Caco-2 (cell line): Measurements from ENCODE around the gene SBF2. TPM values are rescaled to one million over a fixed set of nuclear protein-coding genes. Genes with fewer than 3 reads are reported as not detected.

Source experiments
- BruUV-seq: library from RNA; stranded (reverse); fragments of 400-500 nt; replicated peaks from 2 replicates; lab custom pipeline; 2021; lab: Mats Ljungman, UMichigan
- CTCF ChIA-PET: fragments of 300-600 bp; sonication (Branson Sonifier 250); formaldehyde crosslinking; loops from one replicate; lab custom pipeline; 2022; ENCODE audit warnings: antibody characterized with exemption; lab: Charles Lee
- POLR2A ChIA-PET: fragments of 300-600 bp; sonication (Branson Sonifier 250); formaldehyde crosslinking; loops from one replicate; lab custom pipeline; 2022; ENCODE audit warnings: antibody characterized with exemption; lab: Charles Lee
- DNase-seq, 2 experiments: peaks; one replicate each; pipeline versions ENCODE4 v3.0.0 to v3.0.0-alpha.2; 2020 to 2022
- H3K27me3 ChIP-seq: replicated peaks from 2 replicates; pipeline ENCODE4 v1.6.0; 2011; ENCODE audit warnings: low read length; ENCODE audit not compliant: control insufficient read depth, insufficient read depth
- H3K36me3 ChIP-seq: 2 replicates; pipeline ENCODE4 v1.5.1; 2011; ENCODE audit warnings: low read length; ENCODE audit not compliant: control insufficient read depth, insufficient read depth
- H3K4me1 ChIP-seq: fragments of 250-450 bp; sonication (Bioruptor Pico); 2 replicates; pipeline ENCODE4 v1.5.1; 2020; ENCODE audit warnings: mild to moderate bottlenecking
- H3K4me3 ChIP-seq: 2 replicates; pipeline ENCODE4 v1.5.1; 2011; ENCODE audit warnings: low read depth, mild to moderate bottlenecking, control low read depth, low read length
- H3K9me3 ChIP-seq: fragments of 250-450 bp; sonication (Bioruptor Pico); 2 replicates; pipeline ENCODE4 v1.5.1; 2020; ENCODE audit warnings: mild to moderate bottlenecking, moderate library complexity
- H3K27ac Mint-ChIP-seq: one replicate; pipeline ENCODE4 v1.8.0; 2022; ENCODE audit warnings: mixed read lengths; ENCODE audit not compliant: unreplicated experiment
- H3K27me3 Mint-ChIP-seq: one replicate; pipeline ENCODE4 v1.8.0; 2022; ENCODE audit warnings: mixed read lengths; ENCODE audit not compliant: insufficient read depth, unreplicated experiment
- H3K36me3 Mint-ChIP-seq: one replicate; pipeline ENCODE4 v1.8.0; 2022; ENCODE audit warnings: mild to moderate bottlenecking, mixed read lengths; ENCODE audit not compliant: insufficient read depth, unreplicated experiment
- H3K4me1 Mint-ChIP-seq: one replicate; pipeline ENCODE4 v1.8.0; 2022; ENCODE audit warnings: low read depth, mixed read lengths; ENCODE audit not compliant: unreplicated experiment
- H3K4me3 Mint-ChIP-seq: one replicate; pipeline ENCODE4 v1.8.0; 2022; ENCODE audit warnings: mild to moderate bottlenecking, moderate library complexity, mixed read lengths; ENCODE audit not compliant: unreplicated experiment
- H3K9me3 Mint-ChIP-seq: one replicate; pipeline ENCODE4 v1.8.0; 2022; ENCODE audit warnings: mixed read lengths; ENCODE audit not compliant: unreplicated experiment
- intact Hi-C: fragments of 100-400 bp; cut with micrococcal nuclease; formaldehyde crosslinking; loops from one replicate; pipeline ENCODE4 v1.10.0; 2022; ENCODE audit not compliant: unreplicated experiment
- total RNA-seq: library from RNA; stranded (reverse); gene quantifications from 2 replicates; pipeline ENCODE4 v1.2.3, GENCODE V29; 2022
- TF ChIP-seq, protein P1 (sequence below), 2 experiments: fragments of 200-600 bp in 1 of 2; IDR thresholded peaks; 1 replicate in 1 of 2; 2 replicates in 1 of 2; pipeline versions ENCODE4 v1.5.1 to v1.8.0; 2011 to 2022; ENCODE audit warnings: antibody characterized with exemption in 1 of 2, control low read depth in 1 of 2, inconsistent platforms in 1 of 2, low read depth in 1 of 2, low read length in 1 of 2, mild to moderate bottlenecking in 1 of 2, moderate library complexity in 1 of 2; ENCODE audit not compliant: insufficient read depth in 1 of 2, severe bottlenecking in 1 of 2, unreplicated experiment in 1 of 2

SBF2 gene
- total RNA-seq, 1 experiment from 2014 or later = 72.2 TPM

DNA sequence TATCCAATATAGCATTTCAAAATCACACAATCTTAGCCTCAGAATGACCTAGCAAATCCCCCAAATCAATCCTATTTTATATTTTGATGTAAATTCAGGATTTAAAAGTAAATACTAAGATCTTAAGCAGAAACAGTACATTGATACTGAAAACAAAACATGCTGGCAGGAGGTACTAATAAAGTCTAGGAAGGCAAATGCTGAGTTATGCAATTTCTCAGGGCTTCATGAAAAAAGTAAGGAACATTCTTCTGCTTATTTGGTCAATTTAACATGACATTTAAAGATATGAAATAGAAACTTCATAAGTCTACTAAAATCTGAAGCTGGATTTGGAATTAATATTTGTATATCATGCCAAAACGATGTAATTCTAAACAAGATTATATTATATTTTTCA lies 476.8 kb downstream of the SBF2 start:
- no TSS peak for BruUV-seq
- CTCF ChIA-PET = no interaction called here

DNA sequence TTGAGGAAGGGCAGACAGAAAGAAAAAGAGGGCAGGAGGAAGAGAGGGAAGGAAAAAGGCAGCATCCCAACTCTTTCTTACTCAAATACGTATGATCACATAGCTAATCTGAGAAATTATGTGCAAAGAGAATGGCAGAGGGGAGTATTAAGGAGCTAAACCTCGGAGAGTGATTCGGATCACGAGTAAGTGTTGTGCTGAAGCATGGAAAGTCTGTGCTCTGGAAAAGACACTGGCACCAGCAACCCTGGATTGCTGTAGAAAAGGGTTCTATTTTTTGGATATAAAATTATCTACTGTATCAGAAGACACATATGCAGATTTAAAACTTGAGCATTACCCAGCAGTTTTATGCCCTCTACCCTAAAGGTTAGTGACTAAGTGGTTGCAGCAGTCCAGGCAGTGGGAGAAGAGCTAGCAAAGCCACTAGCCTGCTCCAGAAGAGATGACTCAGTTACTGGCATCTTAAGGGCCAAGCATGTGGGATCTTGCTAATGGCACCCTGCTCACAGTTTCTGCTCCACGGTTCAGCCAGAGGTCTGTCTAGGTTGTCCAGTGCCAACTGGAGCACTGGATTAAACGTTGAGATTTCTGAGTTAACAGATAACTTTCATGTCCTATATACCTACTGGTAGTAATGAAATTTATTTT lies 478.4 kb downstream of the SBF2 start:
- H3K4me3 Mint-ChIP-seq = no peak overlapping the region
- peaks cover 5% of the 10 kb centered on the region for H3K4me1 Mint-ChIP-seq
- H3K9me3 Mint-ChIP-seq = no peaks in the 10 kb centered on the region
- BruUV-seq = no TSS peak
- H3K27me3 ChIP-seq = no peaks in the 10 kb centered on the region
- H3K9me3 ChIP-seq = no peaks in the 10 kb centered on the region
- TF ChIP-seq, protein P1, sequence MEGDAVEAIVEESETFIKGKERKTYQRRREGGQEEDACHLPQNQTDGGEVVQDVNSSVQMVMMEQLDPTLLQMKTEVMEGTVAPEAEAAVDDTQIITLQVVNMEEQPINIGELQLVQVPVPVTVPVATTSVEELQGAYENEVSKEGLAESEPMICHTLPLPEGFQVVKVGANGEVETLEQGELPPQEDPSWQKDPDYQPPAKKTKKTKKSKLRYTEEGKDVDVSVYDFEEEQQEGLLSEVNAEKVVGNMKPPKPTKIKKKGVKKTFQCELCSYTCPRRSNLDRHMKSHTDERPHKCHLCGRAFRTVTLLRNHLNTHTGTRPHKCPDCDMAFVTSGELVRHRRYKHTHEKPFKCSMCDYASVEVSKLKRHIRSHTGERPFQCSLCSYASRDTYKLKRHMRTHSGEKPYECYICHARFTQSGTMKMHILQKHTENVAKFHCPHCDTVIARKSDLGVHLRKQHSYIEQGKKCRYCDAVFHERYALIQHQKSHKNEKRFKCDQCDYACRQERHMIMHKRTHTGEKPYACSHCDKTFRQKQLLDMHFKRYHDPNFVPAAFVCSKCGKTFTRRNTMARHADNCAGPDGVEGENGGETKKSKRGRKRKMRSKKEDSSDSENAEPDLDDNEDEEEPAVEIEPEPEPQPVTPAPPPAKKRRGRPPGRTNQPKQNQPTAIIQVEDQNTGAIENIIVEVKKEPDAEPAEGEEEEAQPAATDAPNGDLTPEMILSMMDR (IDR thresholded peaks at IDR 0.05; ENCODE audit: insufficient read depth in 1 of 2, low read depth in 1 of 2, low read length in 1 of 2, severe bottlenecking in 1 of 2, unreplicated experiment in 1 of 2) = no peak
- no peak overlapping the region for H3K4me3 ChIP-seq
- no peak overlapping the region for H3K27ac Mint-ChIP-seq
- H3K4me1 ChIP-seq = peaks cover 4% of the 10 kb centered on the region
- no peak for DNase-seq
- H3K27me3 Mint-ChIP-seq = no peaks in the 10 kb centered on the region
- H3K36me3 ChIP-seq = no peaks in the 10 kb centered on the region
- intact Hi-C loops = no loop called here
- POLR2A ChIA-PET = no interaction called here
- H3K36me3 Mint-ChIP-seq = peaks cover 33% of the 10 kb centered on the region
- CTCF ChIA-PET = interaction anchor here (0.6 kb wide), 1 partner anchor 63 kb away, joined by 3 read pairs; no protein-coding TSS in a partner anchor

More for the DNA sequence above, 476.8 kb downstream of the SBF2 start:
- TF ChIP-seq, protein P1 (IDR thresholded peaks at IDR 0.05; ENCODE audit: insufficient read depth in 1 of 2, low read depth in 1 of 2, low read length in 1 of 2, severe bottlenecking in 1 of 2, unreplicated experiment in 1 of 2) = no peak
- H3K4me3 ChIP-seq = no peak overlapping the region
- H3K4me3 Mint-ChIP-seq = no peak overlapping the region
- POLR2A ChIA-PET = no interaction called here
- no peaks in the 10 kb centered on the region for H3K27me3 Mint-ChIP-seq
- no peak for DNase-seq
- peaks cover 17% of the 10 kb centered on the region for H3K4me1 ChIP-seq
- peaks cover 11% of the 10 kb centered on the region for H3K4me1 Mint-ChIP-seq
- H3K27me3 ChIP-seq = no peaks in the 10 kb centered on the region
- no peaks in the 10 kb centered on the region for H3K9me3 Mint-ChIP-seq
- H3K27ac Mint-ChIP-seq = no peak overlapping the region
- no peaks in the 10 kb centered on the region for H3K9me3 ChIP-seq
- H3K36me3 Mint-ChIP-seq = peaks cover 20% of the 10 kb centered on the region
- no peaks in the 10 kb centered on the region for H3K36me3 ChIP-seq
- intact Hi-C loops = no loop called here

DNA sequence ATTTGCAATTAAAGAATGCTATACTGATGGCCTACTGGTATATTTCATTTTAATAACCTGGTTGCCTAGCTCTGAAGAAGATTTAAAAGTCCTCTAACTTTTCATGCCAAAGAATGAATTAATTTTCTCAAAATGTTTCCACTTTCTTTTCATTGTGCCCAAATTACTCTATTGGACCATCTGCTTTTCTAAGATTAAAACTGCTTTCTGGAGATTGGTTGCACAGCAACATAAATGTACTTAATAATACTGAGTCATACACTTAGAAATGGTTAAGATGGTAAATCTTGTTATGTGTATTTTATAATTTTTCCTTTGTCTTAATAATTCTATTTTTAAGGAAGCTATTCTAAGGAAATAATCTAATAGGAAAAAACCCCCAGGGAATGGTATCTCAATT lies 479.9 kb downstream of the SBF2 start:
- DNase-seq = no peak
- Mint-ChIP-seq H3K27ac (no peak overlapping the region), H3K36me3 (peaks cover 45% of the 10 kb centered on the region), H3K9me3 (no peaks in the 10 kb centered on the region), H3K27me3 (no peaks in the 10 kb centered on the region), H3K4me3 (no peak overlapping the region), H3K4me1 (no peaks in the 10 kb centered on the region)
- TF ChIP-seq, protein P1 (IDR thresholded peaks at IDR 0.05; ENCODE audit: insufficient read depth in 1 of 2, low read depth in 1 of 2, low read length in 1 of 2, severe bottlenecking in 1 of 2, unreplicated experiment in 1 of 2) = no peak
- intact Hi-C loops = no loop called here
- Histone ChIP-seq H3K9me3 (no peaks in the 10 kb centered on the region), H3K4me1 (no peaks in the 10 kb centered on the region), H3K27me3 (no peaks in the 10 kb centered on the region), H3K36me3 (no peaks in the 10 kb centered on the region), H3K4me3 (no peak overlapping the region)
- CTCF ChIA-PET = no interaction called here
- POLR2A ChIA-PET = interaction anchor here (0.5 kb wide), 1 partner anchor 13 kb away, joined by 3 read pairs; no protein-coding TSS in a partner anchor
- no TSS peak for BruUV-seq
